WTC11 (cell line): Measurements from ENCODE around the gene LYVE1. TPM values are rescaled to one million over a fixed set of nuclear protein-coding genes. Genes with fewer than 3 reads are reported as not detected.

Experiments
- ATAC-seq: fragments of 200-7000 bp; cut with Tn5 transposase; 2 replicates; pipeline ENCODE4 v1.10.0; 2021; ENCODE audit warnings: mild to moderate bottlenecking, moderate library complexity
- CTCF ChIA-PET: fragments of 300-600 bp; sonication (Branson Sonifier 250); formaldehyde crosslinking; loops from one replicate; lab custom pipeline; 2021; ENCODE audit warnings: antibody characterized with exemption; lab: Charles Lee
- POLR2A ChIA-PET: fragments of 350-600 bp; sonication (Branson Sonifier 250); formaldehyde crosslinking; loops from one replicate; lab custom pipeline; 2021; ENCODE audit warnings: antibody characterized with exemption; lab: Charles Lee
- DNase-seq: peaks from one replicate; pipeline ENCODE4 v3.0.0; 2021; ENCODE audit warnings: low spot score
- H3K27ac Mint-ChIP-seq: 2 replicates; pipeline ENCODE4 v1.8.0; 2021; ENCODE audit warnings: mixed read lengths
- H3K27me3 Mint-ChIP-seq: 2 replicates; pipeline ENCODE4 v1.8.0; 2021; ENCODE audit warnings: low read depth, mild to moderate bottlenecking, moderate library complexity, mixed read lengths
- H3K36me3 Mint-ChIP-seq: 2 replicates; pipeline ENCODE4 v1.8.0; 2021; ENCODE audit warnings: mixed read lengths
- H3K4me1 Mint-ChIP-seq: 2 replicates; pipeline ENCODE4 v1.8.0; 2022; ENCODE audit warnings: mixed read lengths
- H3K4me3 Mint-ChIP-seq: 2 replicates; pipeline ENCODE4 v1.8.0; 2021; ENCODE audit warnings: mild to moderate bottlenecking, moderate library complexity, mixed read lengths
- H3K9me3 Mint-ChIP-seq: 2 replicates; pipeline ENCODE4 v1.8.0; 2021; ENCODE audit warnings: mixed read lengths
- CDX4 ChIP-seq: fragments of 250-450 bp; sonication (Bioruptor Pico); IDR thresholded peaks from 2 replicates; pipeline ENCODE4 v1.9.0; 2021; ENCODE audit warnings: moderate library complexity, mild to moderate bottlenecking, inconsistent platforms, borderline replicate concordance
- CTCF ChIP-seq: fragments of 200-600 bp; IDR thresholded peaks from 2 replicates; pipeline ENCODE4 v1.8.0; 2022; ENCODE audit warnings: antibody characterized with exemption
- E2F1 ChIP-seq: sonication (generic); formaldehyde crosslinking; IDR thresholded peaks from 2 replicates; pipeline ENCODE4 v1.8.0; 2022; ENCODE audit warnings: mild to moderate bottlenecking, missing genetic modification reagents
- FOXK1 ChIP-seq: sonication (generic); formaldehyde crosslinking; IDR thresholded peaks from 2 replicates; pipeline ENCODE4 v1.8.0; 2022; ENCODE audit warnings: mild to moderate bottlenecking, moderate library complexity, missing genetic modification reagents
- GTF2I ChIP-seq: fragments of 250-450 bp; sonication (Bioruptor Pico); conservative IDR thresholded peaks from 2 replicates; pipeline ENCODE4 v1.4.0; 2021; ENCODE audit warnings: mild to moderate bottlenecking
- HMGXB4 ChIP-seq: sonication (generic); formaldehyde crosslinking; IDR thresholded peaks from 2 replicates; pipeline ENCODE4 v1.8.1; 2023; ENCODE audit warnings: mild to moderate bottlenecking, moderate library complexity, missing genetic modification reagents
- IRF1 ChIP-seq: sonication (generic); formaldehyde crosslinking; IDR thresholded peaks from 2 replicates; pipeline ENCODE4 v1.8.0; 2023; ENCODE audit warnings: missing genetic modification reagents
- JAZF1 ChIP-seq: fragments of 250-450 bp; sonication (Bioruptor Pico); IDR thresholded peaks from 2 replicates; pipeline ENCODE4 v1.9.0; 2021; ENCODE audit warnings: moderate library complexity, mild to moderate bottlenecking, inconsistent platforms
- JUN ChIP-seq: sonication (generic); formaldehyde crosslinking; IDR thresholded peaks from 2 replicates; pipeline ENCODE4 v1.8.0; 2023; ENCODE audit warnings: mild to moderate bottlenecking, missing genetic modification reagents
- MAX ChIP-seq: sonication (generic); formaldehyde crosslinking; IDR thresholded peaks from 2 replicates; pipeline ENCODE4 v1.8.0; 2022; ENCODE audit warnings: mild to moderate bottlenecking, missing genetic modification reagents
- MYBL2 ChIP-seq: sonication (generic); formaldehyde crosslinking; IDR thresholded peaks from 2 replicates; pipeline ENCODE4 v1.8.1; 2023; ENCODE audit warnings: mild to moderate bottlenecking, moderate library complexity, missing genetic modification reagents
- NFATC4 ChIP-seq: fragments of 250-450 bp; sonication (Bioruptor Pico); IDR thresholded peaks from 2 replicates; pipeline ENCODE4 v1.9.0; 2021; ENCODE audit warnings: mild to moderate bottlenecking
- NFE2L1 ChIP-seq: sonication (generic); formaldehyde crosslinking; IDR thresholded peaks from 2 replicates; pipeline ENCODE4 v1.8.1; 2023; ENCODE audit warnings: missing genetic modification reagents
- NFYB ChIP-seq: sonication (generic); formaldehyde crosslinking; conservative IDR thresholded peaks from 2 replicates; pipeline ENCODE4 v1.8.0; 2022; ENCODE audit warnings: low read depth, missing genetic modification reagents
- OVOL2 ChIP-seq: fragments of 250-450 bp; sonication (Bioruptor Pico); IDR thresholded peaks from 2 replicates; pipeline ENCODE4 v1.9.0; 2021; ENCODE audit warnings: mild to moderate bottlenecking, borderline replicate concordance
- ZNF232 ChIP-seq: sonication (generic); formaldehyde crosslinking; IDR thresholded peaks from 2 replicates; pipeline ENCODE4 v1.8.0; 2022; ENCODE audit warnings: mild to moderate bottlenecking, missing genetic modification reagents
- total RNA-seq: library from RNA; stranded (reverse); gene quantifications from 3 replicates; pipeline ENCODE4 v1.2.3, GENCODE V29; 2021

The LYVE1 gene
- total RNA-seq, 1 experiment from 2014 or later, result 0.24 TPM

GRCh38 chr11:10526974-10527918 lies 41.2 kb downstream of the LYVE1 start:
- H3K4me3 Mint-ChIP-seq, result no peak overlapping the region
- peaks cover 12% of the 10 kb centered on the region for H3K36me3 Mint-ChIP-seq
- ATAC-seq, result no peak
- H3K27me3 Mint-ChIP-seq, result no peaks in the 10 kb centered on the region
- no peak overlapping the region for H3K27ac Mint-ChIP-seq
- ChIA-PET POLR2A (no interaction called here), CTCF (no interaction called here)
- H3K9me3 Mint-ChIP-seq, result no peaks in the 10 kb centered on the region
- no peak for DNase-seq
- TF ChIP-seq HMGXB4 (no peak), NFATC4 (CRISPR knock-in tag) (no peak), MYBL2 (CRISPR knock-in tag) (no peak), OVOL2 (no peak), IRF1 (no peak), E2F1 (CRISPR knock-in tag) (no peak), JUN (CRISPR knock-in tag) (no peak), GTF2I (CRISPR knock-in tag) (no peak), CDX4 (CRISPR knock-in tag) (no peak), ZNF232 (CRISPR knock-in tag) (no peak), NFE2L1 (CRISPR knock-in tag) (no peak), JAZF1 (CRISPR knock-in tag) (no peak), FOXK1 (CRISPR knock-in tag) (no peak), CTCF (no peak)
- no peaks in the 10 kb centered on the region for H3K4me1 Mint-ChIP-seq

- ATAC-seq, result no peak
- POLR2A ChIA-PET, result no interaction called here
- TF ChIP-seq JUN (CRISPR knock-in tag) (no peak), JAZF1 (CRISPR knock-in tag) (no peak), MAX (CRISPR knock-in tag) (no peak), NFYB (CRISPR knock-in tag) (no peak)
These were observed 44.0 kb downstream of the LYVE1 start for GRCh38 chr11:10524471-10524870.

More at GRCh38 chr11:10524471-10524870, 44.0 kb downstream of the LYVE1 start:
- H3K27me3 Mint-ChIP-seq, result no peaks in the 10 kb centered on the region
- H3K4me3 Mint-ChIP-seq, result no peak overlapping the region
- DNase-seq, result no peak
- CTCF ChIA-PET, result no interaction called here
- peaks cover 10% of the 10 kb centered on the region for H3K36me3 Mint-ChIP-seq
- no peak overlapping the region for H3K27ac Mint-ChIP-seq
- no peaks in the 10 kb centered on the region for H3K9me3 Mint-ChIP-seq
- H3K4me1 Mint-ChIP-seq, result no peaks in the 10 kb centered on the region
